Measurements from ENCODE around the gene GCK.

Gene GCK

GRCh38 chr7:44157116-44158080, 31.8 kb downstream of the GCK start:
- DNase-seq (ENCODE audit: low read depth in 3 of 3, low spot score in 1 of 3), result no peak

DNA sequence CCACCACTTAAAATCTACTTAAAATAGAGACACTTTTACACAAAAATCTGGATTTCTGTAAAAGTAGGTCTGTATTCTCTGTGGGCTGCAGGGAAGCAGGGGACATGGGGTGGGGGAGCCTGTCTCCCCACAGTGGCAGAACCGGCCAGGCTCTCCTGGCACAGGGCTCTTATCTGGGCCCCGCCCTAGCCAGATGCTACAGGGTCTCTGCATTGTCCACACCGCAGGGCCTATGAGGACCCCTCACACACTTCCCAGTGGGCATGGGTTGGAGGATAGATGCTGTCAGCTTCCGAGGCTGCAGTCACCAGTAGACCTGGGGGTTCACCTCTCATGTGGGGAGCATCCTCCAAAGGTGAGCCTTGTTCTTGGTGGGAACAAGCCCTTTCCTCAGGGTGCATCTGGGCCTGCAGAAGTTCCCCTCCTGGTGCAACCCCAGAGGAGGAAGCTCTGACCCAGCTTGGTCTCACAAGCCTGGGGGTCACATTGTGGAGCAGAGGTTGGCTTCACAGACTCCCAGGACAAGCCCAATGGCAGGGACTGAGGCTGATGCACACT, 32.7 kb downstream of the GCK start:
- DNase-seq (ENCODE audit: low read depth in 3 of 3, low spot score in 1 of 3), result no peak

- no peak for DNase-seq (ENCODE audit: low read depth in 3 of 3, low spot score in 1 of 3)
Measured at GRCh38 chr7:44155191-44156185, 33.8 kb downstream of the GCK start.

DNA sequence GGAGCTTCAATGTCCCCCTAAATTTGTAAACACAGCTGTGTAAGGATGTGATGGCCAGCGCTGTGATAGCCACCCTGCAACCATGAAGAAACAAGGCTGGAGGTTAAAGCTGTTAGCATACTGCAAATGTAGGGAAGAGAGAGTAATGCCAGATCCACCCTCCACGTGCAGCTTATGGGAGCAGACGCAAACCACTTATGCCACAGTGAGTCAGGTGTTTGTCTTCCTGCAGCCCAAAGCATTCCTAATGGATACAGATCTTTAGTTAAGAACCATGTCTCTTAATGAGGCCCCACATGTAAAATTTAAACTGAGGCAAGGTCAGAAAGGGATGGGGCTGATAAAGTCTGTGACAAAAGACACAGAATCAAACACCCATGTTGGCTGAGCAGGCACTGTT, 34.5 kb downstream of the GCK start:
- no peak for DNase-seq (ENCODE audit: low read depth in 3 of 3, low spot score in 1 of 3)

- DNase-seq (ENCODE audit: low read depth in 3 of 3, low spot score in 1 of 3), result no peak
Measured at GRCh38 chr7:44153948-44154335, 35.3 kb downstream of the GCK start.

- DNase-seq (ENCODE audit: low read depth in 3 of 3, low spot score in 1 of 3), result no peak
Measured at GRCh38 chr7:44152971-44153947, 36.0 kb downstream of the GCK start.

DNA sequence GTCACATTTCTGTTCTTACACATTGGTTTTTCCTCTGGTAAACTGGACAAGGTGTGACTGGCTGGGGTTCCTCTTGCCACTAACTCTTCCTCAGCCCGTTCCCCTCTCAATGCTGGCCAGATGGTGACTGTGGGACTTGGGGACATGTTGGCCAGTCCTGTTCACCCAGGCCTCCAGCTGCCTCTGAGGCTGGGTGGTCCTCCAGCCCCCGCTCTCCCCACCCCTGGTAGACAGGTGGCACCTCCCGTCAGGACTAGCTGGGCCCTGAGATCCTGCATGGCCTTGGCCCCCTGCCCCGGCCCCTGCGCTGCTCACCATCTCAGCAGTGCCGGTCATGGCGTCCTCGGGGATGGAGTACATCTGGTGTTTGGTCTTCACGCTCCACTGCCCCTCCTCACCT, 37.3 kb downstream of the GCK start:
- DNase-seq (ENCODE audit: low read depth in 3 of 3, low spot score in 1 of 3), result no peak

DNA sequence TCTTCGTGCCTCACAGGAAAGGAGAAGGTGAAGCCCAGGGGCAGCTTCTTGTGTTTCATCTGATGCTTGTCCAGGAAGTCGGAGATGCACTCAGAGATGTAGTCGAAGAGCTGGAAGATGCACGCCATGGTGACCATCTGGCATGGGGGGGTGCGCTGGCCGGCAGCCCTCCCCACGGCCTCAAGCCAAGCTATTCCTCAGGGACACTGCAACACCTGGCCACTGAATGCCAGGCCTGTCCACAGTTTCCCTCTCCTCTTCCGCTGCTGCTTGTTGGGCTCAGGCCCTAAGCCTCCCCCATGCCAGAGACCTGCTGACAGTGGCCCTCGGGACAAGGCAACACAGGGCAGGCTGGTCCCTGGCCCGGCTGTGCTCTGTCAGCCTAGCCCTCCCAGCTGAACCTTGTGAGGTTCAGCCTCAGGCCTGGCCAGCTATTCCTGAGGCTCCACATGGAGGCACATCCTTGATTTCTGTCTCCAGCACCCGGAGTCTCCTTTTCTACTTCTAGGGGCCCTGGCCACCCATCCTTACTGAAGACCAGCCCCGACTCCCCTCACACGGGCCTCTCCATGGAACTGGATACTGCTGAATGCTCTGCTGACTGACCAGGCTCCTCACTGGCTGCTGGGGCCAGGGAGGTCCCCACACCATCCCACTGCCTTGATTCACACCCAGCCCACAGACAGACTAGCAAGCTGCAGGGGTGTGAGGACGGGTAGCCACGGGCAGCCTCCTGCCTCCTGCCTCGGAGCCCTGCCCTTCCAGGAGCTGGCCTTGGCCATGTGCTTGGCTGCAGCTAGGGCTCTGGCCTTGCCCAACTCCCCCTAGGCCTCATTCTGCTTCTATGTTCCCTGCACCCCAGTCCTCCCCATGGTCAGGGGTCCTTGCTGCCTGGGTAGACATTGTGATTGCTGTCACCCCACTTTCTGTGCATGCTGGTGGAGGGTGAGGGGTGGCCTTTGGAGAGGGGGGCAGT, 38.0 kb downstream of the GCK start:
- no peak for DNase-seq (ENCODE audit: low read depth in 3 of 3, low spot score in 1 of 3)

DNA sequence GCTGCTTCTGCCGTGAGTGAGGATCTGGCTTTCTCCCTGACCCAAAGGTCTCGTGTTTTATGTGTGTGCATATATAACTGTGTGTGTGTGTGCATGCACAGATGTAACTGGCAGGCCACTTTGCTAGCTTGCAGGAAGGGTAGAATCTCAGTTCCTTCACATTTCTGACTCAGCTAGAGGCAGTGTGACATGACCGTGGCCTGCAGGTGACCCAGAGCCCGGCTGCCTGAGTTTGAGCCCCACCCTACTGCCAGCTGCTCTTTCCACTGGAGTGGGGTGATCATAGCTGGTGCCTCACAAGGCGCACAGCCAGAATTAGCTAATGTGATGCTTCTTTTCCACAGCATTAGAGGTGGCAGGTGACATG, 38.8 kb downstream of the GCK start:
- no peak for DNase-seq (ENCODE audit: low read depth in 3 of 3, low spot score in 1 of 3)

GRCh38 chr7:44149571-44150465, 39.4 kb downstream of the GCK start:
- no peak for DNase-seq (ENCODE audit: low read depth in 3 of 3, low spot score in 1 of 3)

DNA sequence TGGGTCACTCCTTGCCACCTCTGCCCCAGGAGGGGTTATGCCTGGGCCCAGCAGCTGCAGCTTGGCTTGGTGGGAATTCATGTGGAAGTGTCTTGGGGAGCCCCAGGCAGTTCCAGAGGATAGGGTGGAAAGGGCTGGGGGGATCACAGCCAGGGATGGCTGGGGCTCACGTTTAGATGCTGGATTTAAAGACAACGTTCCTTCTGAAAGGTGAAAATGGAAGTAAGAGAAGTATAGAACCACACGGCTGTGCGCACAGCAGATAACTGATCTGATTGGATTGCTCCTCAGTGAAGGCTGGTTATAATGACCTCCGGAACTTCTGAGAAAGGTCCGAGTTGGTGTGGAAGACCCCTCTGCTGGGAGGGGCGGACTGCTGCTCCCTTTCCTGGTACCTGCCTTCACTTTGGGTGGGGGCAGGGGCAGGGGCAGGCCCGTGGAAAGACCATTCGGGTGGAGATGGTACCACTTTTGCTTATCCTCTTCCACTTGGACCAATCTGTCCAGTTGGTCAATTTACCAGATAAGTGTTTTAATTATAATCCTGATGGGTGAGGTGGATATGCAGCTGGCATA, 40.2 kb downstream of the GCK start:
- DNase-seq (ENCODE audit: low read depth in 3 of 3, low spot score in 1 of 3), result no peak

DNA sequence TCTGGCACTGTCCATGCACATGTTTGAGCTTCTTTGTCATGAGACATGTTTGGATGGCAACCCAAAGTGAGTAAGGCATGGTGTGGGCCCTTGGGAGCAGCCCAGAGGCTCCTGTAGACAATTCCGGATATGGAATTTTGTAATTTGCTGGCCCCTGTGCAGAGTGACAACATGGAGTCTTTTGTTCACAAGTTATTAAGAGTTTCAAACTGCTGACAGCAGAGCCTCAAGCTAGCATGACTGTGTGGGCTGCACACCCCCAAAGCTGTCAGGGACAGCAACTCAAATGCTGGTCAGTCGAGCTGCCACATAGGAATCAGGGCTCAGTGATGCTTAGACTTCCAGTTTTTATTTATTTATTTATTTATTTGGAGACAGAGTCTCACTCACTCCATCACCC, 41.1 kb downstream of the GCK start:
- DNase-seq (ENCODE audit: low read depth in 3 of 3, low spot score in 1 of 3), result no peak

GRCh38 chr7:44147026-44147991, 41.9 kb downstream of the GCK start:
- no peak for DNase-seq (ENCODE audit: low read depth in 3 of 3, low spot score in 1 of 3)

- DNase-seq (ENCODE audit: low read depth in 3 of 3, low spot score in 1 of 3), result peak; percentile 6 to 55 (median 50)
Measured at GRCh38 chr7:44145969-44146911, 43.0 kb downstream of the GCK start.

DNA sequence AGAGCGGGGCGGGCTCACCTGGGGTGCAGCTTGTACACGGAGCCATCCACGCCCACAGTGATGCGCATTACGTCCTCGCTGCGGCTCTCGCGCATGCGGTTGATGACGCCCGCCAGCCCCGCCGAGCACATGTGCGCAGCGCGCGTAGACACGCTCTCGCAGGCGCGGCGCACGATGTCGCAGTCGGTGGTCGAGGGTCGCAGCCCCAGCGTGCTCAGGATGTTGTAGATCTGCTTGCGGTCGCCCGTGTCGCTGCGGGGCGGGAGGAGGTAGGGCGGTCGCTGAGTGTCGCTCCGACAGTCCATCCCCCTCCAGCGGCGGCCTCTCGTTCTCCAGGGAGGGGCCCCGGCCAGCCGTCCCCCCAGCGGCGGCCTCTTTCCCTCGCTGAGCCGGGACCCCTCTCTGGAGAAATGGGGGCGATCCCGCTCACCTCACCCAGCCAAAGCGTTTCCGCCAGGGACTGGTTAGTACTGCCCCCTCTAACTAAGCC, 43.7 kb downstream of the GCK start:
- peak in 2 of 3 donors; percentile 29 to 48 for DNase-seq (ENCODE audit: low read depth in 3 of 3, low spot score in 1 of 3)
